ENCODE measurements around the gene LRRTM2.

GRCh38 chr5:138844125-138844461 lies 31.0 kb downstream of the LRRTM2 start:
- no peak for TF ChIP-seq POLR2A (IDR thresholded peaks at IDR 0.05)
- no peak for TF ChIP-seq POLR2AphosphoS5 (IDR thresholded peaks at IDR 0.05)
